Endothelial cell of umbilical vein (primary cell): ENCODE results near the gene CTIF.

Source experiments
- EZH2 ChIP-seq: IDR thresholded peaks from 2 replicates; pipeline ENCODE4 v1.6.1; 2012; ENCODE audit warnings: borderline replicate concordance, low read depth, mild to moderate bottlenecking, moderate library complexity, low read length, inconsistent platforms; ENCODE audit not compliant: severe bottlenecking
- FOS ChIP-seq: IDR thresholded peaks from 2 replicates; pipeline ENCODE4 v1.6.1; 2011; ENCODE audit warnings: mild to moderate bottlenecking, low read length, moderate library complexity, borderline replicate concordance; ENCODE audit not compliant: insufficient read depth
- JUN ChIP-seq: IDR thresholded peaks from 2 replicates; pipeline ENCODE4 v1.6.1; 2011; ENCODE audit warnings: borderline replicate concordance, low read depth; ENCODE audit not compliant: insufficient read length, insufficient read depth
- MYC ChIP-seq: IDR thresholded peaks from one replicate; pipeline ENCODE4 v1.6.1; 2011; ENCODE audit warnings: mild to moderate bottlenecking, low read depth, low read length
- POLR2A ChIP-seq: IDR thresholded peaks from 2 replicates; pipeline ENCODE4 v1.6.1; 2012; ENCODE audit warnings: low read depth, mild to moderate bottlenecking, control low read depth, low read length
- POLR2AphosphoS5 ChIP-seq: IDR thresholded peaks from 2 replicates; pipeline ENCODE4 v1.6.1; 2012; ENCODE audit warnings: low read depth, mild to moderate bottlenecking, control low read depth, low read length, moderate library complexity; ENCODE audit not compliant: insufficient read depth
- TF ChIP-seq, protein P1 (sequence below), 2 donors: IDR thresholded peaks; 1 replicate in 1 of 2; 2 replicates in 1 of 2; pipeline ENCODE4 v1.5.1; 2011; ENCODE audit warnings: low read length in 2 of 2, mild to moderate bottlenecking in 2 of 2, moderate library complexity in 2 of 2, control low read depth in 1 of 2, inconsistent platforms in 1 of 2, low read depth in 1 of 2; ENCODE audit not compliant: insufficient read depth in 1 of 2; ENCODE audit errors: extremely low read depth in 1 of 2
- TF ChIP-seq, protein P2 (sequence below): IDR thresholded peaks from 2 replicates; pipeline ENCODE4 v1.6.1; 2011; ENCODE audit not compliant: insufficient read depth, insufficient read length

DNA sequence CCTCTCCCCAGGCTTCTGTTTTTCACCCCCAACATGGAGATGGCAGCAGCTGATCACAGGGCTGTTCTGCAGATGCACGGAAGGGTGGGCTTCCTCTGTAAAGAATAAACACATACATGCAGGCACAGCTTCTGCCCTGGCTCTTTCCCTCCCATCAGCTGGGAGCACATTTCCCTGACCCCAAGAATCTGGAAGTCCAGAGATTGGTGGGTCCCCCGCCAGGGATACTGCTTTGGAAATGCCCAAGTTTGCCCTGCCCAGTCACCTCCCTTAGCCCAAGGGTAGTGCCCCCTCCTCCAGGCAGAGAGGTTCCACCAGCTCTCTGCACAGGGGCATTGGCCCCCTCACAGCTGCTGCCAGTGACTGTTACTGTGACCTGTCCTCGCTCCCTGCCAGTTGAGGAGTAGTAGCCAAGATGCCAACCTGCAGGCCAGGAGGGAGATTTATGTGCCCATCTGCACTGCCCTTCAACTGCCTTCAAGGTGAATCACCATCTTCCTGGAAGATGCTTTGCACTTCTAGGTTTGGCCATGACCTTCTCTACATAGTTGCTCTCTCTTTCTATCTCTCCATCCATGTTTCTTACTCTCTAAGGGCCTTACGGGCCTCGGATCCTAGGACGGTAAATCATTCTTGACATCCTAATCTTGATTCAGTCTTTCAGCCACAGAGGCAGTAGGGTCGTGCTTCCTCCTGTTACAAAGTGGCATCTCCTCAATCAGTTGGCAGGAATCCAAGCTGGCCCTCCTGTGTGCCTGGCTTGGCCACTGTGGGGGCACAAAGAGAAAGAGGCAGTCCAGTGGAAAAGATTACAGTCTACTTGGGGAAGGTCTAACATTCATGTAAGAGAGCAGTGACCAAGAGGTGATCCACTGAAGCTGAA lies 121.8 kb downstream of the CTIF start:
- TF ChIP-seq POLR2A, result no peak
- TF ChIP-seq POLR2AphosphoS5, result no peak
- TF ChIP-seq, protein P1, sequence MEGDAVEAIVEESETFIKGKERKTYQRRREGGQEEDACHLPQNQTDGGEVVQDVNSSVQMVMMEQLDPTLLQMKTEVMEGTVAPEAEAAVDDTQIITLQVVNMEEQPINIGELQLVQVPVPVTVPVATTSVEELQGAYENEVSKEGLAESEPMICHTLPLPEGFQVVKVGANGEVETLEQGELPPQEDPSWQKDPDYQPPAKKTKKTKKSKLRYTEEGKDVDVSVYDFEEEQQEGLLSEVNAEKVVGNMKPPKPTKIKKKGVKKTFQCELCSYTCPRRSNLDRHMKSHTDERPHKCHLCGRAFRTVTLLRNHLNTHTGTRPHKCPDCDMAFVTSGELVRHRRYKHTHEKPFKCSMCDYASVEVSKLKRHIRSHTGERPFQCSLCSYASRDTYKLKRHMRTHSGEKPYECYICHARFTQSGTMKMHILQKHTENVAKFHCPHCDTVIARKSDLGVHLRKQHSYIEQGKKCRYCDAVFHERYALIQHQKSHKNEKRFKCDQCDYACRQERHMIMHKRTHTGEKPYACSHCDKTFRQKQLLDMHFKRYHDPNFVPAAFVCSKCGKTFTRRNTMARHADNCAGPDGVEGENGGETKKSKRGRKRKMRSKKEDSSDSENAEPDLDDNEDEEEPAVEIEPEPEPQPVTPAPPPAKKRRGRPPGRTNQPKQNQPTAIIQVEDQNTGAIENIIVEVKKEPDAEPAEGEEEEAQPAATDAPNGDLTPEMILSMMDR (IDR thresholded peaks at IDR 0.05; ENCODE audit: extremely low read depth in 1 of 2, insufficient read depth in 1 of 2, low read depth in 1 of 2, low read length in 2 of 2), result no peak
- TF ChIP-seq EZH2, result no peak
- no peak for TF ChIP-seq JUN
- TF ChIP-seq, protein P2, sequence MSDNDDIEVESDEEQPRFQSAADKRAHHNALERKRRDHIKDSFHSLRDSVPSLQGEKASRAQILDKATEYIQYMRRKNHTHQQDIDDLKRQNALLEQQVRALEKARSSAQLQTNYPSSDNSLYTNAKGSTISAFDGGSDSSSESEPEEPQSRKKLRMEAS, result no peak
- TF ChIP-seq MYC, result no peak
- TF ChIP-seq FOS, result no peak
